Erythroblast (primary cell): ENCODE data around the gene HSD17B14.

Experiments
- GATA1 ChIP-seq: IDR thresholded peaks from 2 replicates; pipeline ENCODE4 v1.6.1; 2011; ENCODE audit warnings: low read depth, mild to moderate bottlenecking, control low read depth, low read length, moderate library complexity
- POLR2A ChIP-seq: IDR thresholded peaks from 2 replicates; pipeline ENCODE4 v1.6.1; 2011; ENCODE audit warnings: mild to moderate bottlenecking, low read length

GRCh38 chr19:48842789-48843162, 6.5 kb upstream of the HSD17B14 start:
- TF ChIP-seq POLR2A, result no peak
- TF ChIP-seq GATA1, result no peak
